Measurements from ENCODE around the gene RCC1.
"Not testable (repeated sequence)": the region's sequence is repeated elsewhere in the genome, so short reads cannot be mapped to it uniquely, and the experiment has no call there.

- TF ChIP-seq POLR2A, POLR2AphosphoS5 (IDR thresholded peaks at IDR 0.05; ENCODE audit: low read depth, low read length): not testable (repeated sequence)
These were observed 16.7 kb downstream of the RCC1 start for GRCh38 chr1:28522537-28522936.
